ENCODE results near the gene FRMPD1.

- TF ChIP-seq POLR2A (IDR thresholded peaks at IDR 0.05; ENCODE audit: low read depth, low read length) (no peak), RAD21 (IDR thresholded peaks at IDR 0.05; ENCODE audit: low read length) (no peak), CTCF (conservative IDR thresholded peaks at IDR 0.05; ENCODE audit: low read depth, low read length) (no peak), USF2 (IDR thresholded peaks at IDR 0.05; ENCODE audit: low read depth, low read length) (no peak), MXI1 (IDR thresholded peaks at IDR 0.05; ENCODE audit: borderline replicate concordance, low read depth, low read length) (no peak), RFX5 (IDR thresholded peaks at IDR 0.05; ENCODE audit: low read depth, low read length) (no peak), ELK1 (IDR thresholded peaks at IDR 0.05; ENCODE audit: borderline replicate concordance, low read depth, low read length) (no peak), FOS (IDR thresholded peaks at IDR 0.05; ENCODE audit: low read depth, low read length) (no peak), SMC3 (IDR thresholded peaks at IDR 0.05; ENCODE audit: low read depth, low read length) (no peak), MAZ (IDR thresholded peaks at IDR 0.05; ENCODE audit: borderline replicate concordance, low read depth, low read length) (no peak), MAFK (IDR thresholded peaks at IDR 0.05; ENCODE audit: low read depth, low read length) (no peak), RCOR1 (IDR thresholded peaks at IDR 0.05; ENCODE audit: insufficient replicate concordance, low read length) (no peak), BHLHE40 (IDR thresholded peaks at IDR 0.05; ENCODE audit: low read depth, low read length) (no peak)
Measured at GRCh38 chr9:37758747-37759146, 108.0 kb downstream of the FRMPD1 start.

Measured in IMR-90 (cell line).